GM23248 (cell line): ENCODE measurements around the gene GALNT17. TPM values are rescaled to one million over a fixed set of nuclear protein-coding genes. Genes with fewer than 3 reads are reported as not detected.

Experiments used
- DNase-seq: peaks from one replicate; pipeline ENCODE4 v3.0.0-alpha.2; 2015
- H2AFZ ChIP-seq: fragments of 200-600 bp; sonication (generic); 2 replicates; pipeline ENCODE4 v1.6.1; 2016; ENCODE audit warnings: antibody characterized with exemption
- H3F3A ChIP-seq: fragments of 200-600 bp; sonication (generic); 2 replicates; pipeline ENCODE4 v1.6.1; 2016; ENCODE audit warnings: mild to moderate bottlenecking, antibody characterized with exemption, mixed run types; ENCODE audit not compliant: insufficient read depth
- H3K27ac ChIP-seq: fragments of 200-600 bp; sonication (generic); 2 replicates; pipeline ENCODE4 v1.5.1; 2016; ENCODE audit warnings: mild to moderate bottlenecking
- H3K27me3 ChIP-seq: fragments of 200-600 bp; sonication (generic); replicated peaks from 2 replicates; pipeline ENCODE4 v1.6.1; 2016; ENCODE audit warnings: mild to moderate bottlenecking; ENCODE audit not compliant: insufficient read depth
- H3K36me3 ChIP-seq: fragments of 200-600 bp; sonication (generic); 2 replicates; pipeline ENCODE4 v1.6.1; 2016; ENCODE audit warnings: low read depth, mild to moderate bottlenecking
- H3K4me1 ChIP-seq: fragments of 200-600 bp; sonication (generic); 2 replicates; pipeline ENCODE4 v1.6.1; 2016; ENCODE audit warnings: mild to moderate bottlenecking; ENCODE audit not compliant: insufficient read depth
- H3K4me2 ChIP-seq: fragments of 200-600 bp; sonication (generic); one replicate; pipeline ENCODE4 v1.6.1; 2016; ENCODE audit warnings: mild to moderate bottlenecking; ENCODE audit not compliant: unreplicated experiment
- H3K4me3 ChIP-seq: fragments of 200-600 bp; sonication (generic); 2 replicates; pipeline ENCODE4 v1.5.1; 2016; ENCODE audit warnings: mild to moderate bottlenecking
- H3K79me2 ChIP-seq: fragments of 200-600 bp; sonication (generic); 2 replicates; pipeline ENCODE4 v1.6.1; 2016; ENCODE audit warnings: mild to moderate bottlenecking; ENCODE audit not compliant: insufficient read depth
- H3K9ac ChIP-seq: fragments of 200-600 bp; sonication (generic); 2 replicates; pipeline ENCODE4 v1.6.1; 2016; ENCODE audit warnings: mild to moderate bottlenecking
- H3K9me2 ChIP-seq: fragments of 200-600 bp; sonication (generic); 2 replicates; pipeline ENCODE4 v1.6.1; 2016; ENCODE audit warnings: mixed run types, mild to moderate bottlenecking, moderate library complexity; ENCODE audit not compliant: insufficient read depth
- H3K9me3 ChIP-seq: fragments of 200-600 bp; sonication (generic); one replicate; pipeline ENCODE4 v1.6.1; 2017; ENCODE audit warnings: low read depth
- H4K20me1 ChIP-seq: fragments of 200-600 bp; sonication (generic); 2 replicates; pipeline ENCODE4 v1.6.0; 2016; ENCODE audit not compliant: insufficient read depth
- EZH2 ChIP-seq: fragments of 200-600 bp; sonication (generic); IDR thresholded peaks from 2 replicates; pipeline ENCODE4 v1.6.1; 2018; ENCODE audit warnings: antibody characterized with exemption, mild to moderate bottlenecking; ENCODE audit not compliant: insufficient read depth, poor library complexity, severe bottlenecking
- EZH2phosphoT487 ChIP-seq: fragments of 200-600 bp; sonication (generic); IDR thresholded peaks from 2 replicates; pipeline ENCODE4 v1.6.1; 2018; ENCODE audit warnings: antibody characterized with exemption, moderate library complexity, mild to moderate bottlenecking, low read depth; ENCODE audit not compliant: insufficient read depth
- WGBS, 2 experiments: methylation state at CpG; one replicate each; pipeline ENCODE4 v1.1.6; 2015 to 2017; ENCODE audit warnings: low lambda C conversion rate in 2 of 2, low coverage in 1 of 2; ENCODE audit errors: missing lambda C conversion rate in 2 of 2; 5-methylcytosine and 5-hydroxymethylcytosine counted together
- in situ Hi-C: fragments of 300-500 bp; cut with MboI; formaldehyde crosslinking; loops from 2 replicates; pipeline ENCODE4 v1.15.0; 2020
- polyA plus RNA-seq: library from polyadenylated mRNA; unstranded; fragments of >200 nt; fragmentation: Nextera tagmentation; extraction: Ambion mirVana; gene quantifications from 2 replicates; pipeline ENCODE4 v1.2.1, GENCODE V29; 2016
- total RNA-seq: library from RNA; depleted of rRNA; stranded (reverse); fragments of >200 nt; shearing (Covaris generic); gene quantifications from 2 replicates; pipeline ENCODE4 v1.2.3, GENCODE V29; 2014

Gene GALNT17
- total and polyA plus RNA-seq, 2 experiments from 2014 or later, result not detected

GRCh38 chr7:71132377-71133231 is 660 bp downstream of the GALNT17 start:
- Histone ChIP-seq H3K4me2 (no peak overlapping the region), H3K4me3 (no peak overlapping the region), H3F3A (no peaks in the 10 kb centered on the region), H3K27ac (no peak overlapping the region), H3K27me3 (peaks cover 24% of the 10 kb centered on the region), H2AFZ (no peak overlapping the region), H3K9me3 (no peaks in the 10 kb centered on the region), H3K9me2 (no peaks in the 10 kb centered on the region), H3K9ac (no peak overlapping the region), H3K36me3 (no peaks in the 10 kb centered on the region), H4K20me1 (no peaks in the 10 kb centered on the region), H3K4me1 (no peaks in the 10 kb centered on the region), H3K79me2 (no peaks in the 10 kb centered on the region)
- in situ Hi-C loops, result no loop called here
- WGBS, 2 experiments, result 2 to 4% methylated on average over 65 to 80 of the region's 88 CpGs
- TF ChIP-seq EZH2 (no peak), EZH2phosphoT487 (no peak)
- peak; percentile 12 for DNase-seq

GRCh38 chr7:71133232-71133622 is 1.3 kb downstream of the GALNT17 start:
- DNase-seq, result no peak
- Histone ChIP-seq H3K4me2 (no peak overlapping the region), H3F3A (no peaks in the 10 kb centered on the region), H3K27me3 (peaks cover 24% of the 10 kb centered on the region), H3K27ac (no peak overlapping the region), H4K20me1 (no peaks in the 10 kb centered on the region), H3K9ac (no peak overlapping the region), H3K36me3 (no peaks in the 10 kb centered on the region), H3K9me2 (no peaks in the 10 kb centered on the region), H3K79me2 (no peaks in the 10 kb centered on the region), H2AFZ (no peak overlapping the region), H3K4me1 (no peaks in the 10 kb centered on the region), H3K4me3 (no peak overlapping the region), H3K9me3 (no peaks in the 10 kb centered on the region)
- in situ Hi-C loops, result no loop called here
- TF ChIP-seq EZH2, result no peak
- no peak for TF ChIP-seq EZH2phosphoT487
- 1 to 2% methylated on average over 16 to 17 of the region's 17 CpGs for WGBS, 2 experiments

- no peaks in the 10 kb centered on the region for H4K20me1 ChIP-seq
These were observed 1.9 kb downstream of the GALNT17 start for GRCh38 chr7:71133856-71134255.

GRCh38 chr7:71135116-71135515 is 3.2 kb downstream of the GALNT17 start:
- Histone ChIP-seq H3K36me3 (no peaks in the 10 kb centered on the region), H3K9me2 (no peaks in the 10 kb centered on the region), H4K20me1 (no peaks in the 10 kb centered on the region), H3K27me3 (peaks cover 14% of the 10 kb centered on the region), H3K79me2 (no peaks in the 10 kb centered on the region), H3F3A (no peaks in the 10 kb centered on the region), H3K9ac (no peak overlapping the region), H3K4me1 (no peaks in the 10 kb centered on the region), H3K27ac (no peak overlapping the region), H3K4me3 (no peak overlapping the region), H3K4me2 (no peak overlapping the region), H2AFZ (no peak overlapping the region), H3K9me3 (no peaks in the 10 kb centered on the region)
- no peak for TF ChIP-seq EZH2
- TF ChIP-seq EZH2phosphoT487, result no peak
- no peak for DNase-seq
- in situ Hi-C loops, result no loop called here
- WGBS, 2 experiments, result 22 to 23% methylated on average over 4 of the region's 4 CpGs

More at GRCh38 chr7:71133856-71134255, 1.9 kb downstream of the GALNT17 start:
- Histone ChIP-seq H3K4me3 (no peak overlapping the region), H3K9me2 (no peaks in the 10 kb centered on the region), H3K36me3 (no peaks in the 10 kb centered on the region), H3K4me1 (no peaks in the 10 kb centered on the region), H3F3A (no peaks in the 10 kb centered on the region), H3K9me3 (no peaks in the 10 kb centered on the region), H3K4me2 (no peak overlapping the region), H2AFZ (no peak overlapping the region), H3K27ac (no peak overlapping the region), H3K9ac (no peak overlapping the region), H3K27me3 (peaks cover 24% of the 10 kb centered on the region), H3K79me2 (no peaks in the 10 kb centered on the region)
- in situ Hi-C loops, result no loop called here
- no peak for DNase-seq
- WGBS, 2 experiments, result 25% methylated on average over 11 of the region's 11 CpGs
- no peak for TF ChIP-seq EZH2phosphoT487
- no peak for TF ChIP-seq EZH2
